ENCODE data around the gene GCDH. TPM values are rescaled to one million over a fixed set of nuclear protein-coding genes. Genes with fewer than 3 reads are reported as not detected.

GCDH gene
- total RNA-seq, 1 donor from 2014 or later, result 20.0 TPM

DNA sequence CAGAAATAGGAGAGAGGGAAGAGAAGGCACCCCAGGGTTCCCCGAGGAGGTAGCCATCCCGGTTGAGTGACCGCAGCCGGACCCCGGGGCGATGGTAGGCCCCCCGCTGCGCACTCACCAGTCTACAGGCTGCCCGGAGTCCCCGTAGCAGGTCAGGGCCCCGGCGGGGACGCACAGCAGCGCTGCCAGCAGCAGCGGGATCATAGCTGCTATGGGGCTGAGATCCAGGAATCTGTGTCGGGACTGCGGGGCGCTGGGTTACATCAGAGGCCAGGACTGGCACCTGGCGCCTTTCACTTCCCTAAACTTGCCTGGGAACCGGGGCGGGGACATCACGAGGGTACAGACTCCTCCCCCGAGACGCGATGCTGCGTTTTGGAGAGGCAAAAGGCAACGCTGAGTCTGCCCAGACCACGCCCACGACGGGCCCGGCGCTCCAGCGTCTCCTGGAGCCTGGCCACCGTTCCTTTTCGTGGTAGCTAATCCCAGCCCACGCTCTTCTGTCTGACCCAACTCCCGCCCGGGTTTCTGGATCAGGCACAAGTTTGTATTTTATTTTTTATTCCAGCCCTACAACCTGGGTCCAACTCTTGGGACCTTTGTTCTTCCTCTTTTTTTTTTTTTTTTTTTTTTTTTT is 9.7 kb upstream of the GCDH start, which contains the start of gene DNASE2:
Gene DNASE2 (minus strand): TSS at position 278 of the 637 bp plus-strand sequence. CDS start 74 bp downstream, at position 204.
- peaks cover 3% of the 10 kb centered on the region for H3K36me3 Mint-ChIP-seq (ENCODE audit: low read depth, unreplicated experiment)
- no peaks in the 10 kb centered on the region for H3K9me3 Mint-ChIP-seq (ENCODE audit: unreplicated experiment)
- no peak within 1 kb of the TSS for H3K27ac Mint-ChIP-seq (ENCODE audit: unreplicated experiment)
- H3K27me3 Mint-ChIP-seq (ENCODE audit: unreplicated experiment), result peaks cover 7% of the 10 kb centered on the region
- DNase-seq (ENCODE audit: low spot score), result peak; percentile 70
- H3K4me1 Mint-ChIP-seq (ENCODE audit: unreplicated experiment), result peaks cover under 1% of the 10 kb centered on the region
- H3K4me3 Mint-ChIP-seq (ENCODE audit: unreplicated experiment), result peak within 1 kb of the TSS; percentile 88
- TF ChIP-seq, protein P1, sequence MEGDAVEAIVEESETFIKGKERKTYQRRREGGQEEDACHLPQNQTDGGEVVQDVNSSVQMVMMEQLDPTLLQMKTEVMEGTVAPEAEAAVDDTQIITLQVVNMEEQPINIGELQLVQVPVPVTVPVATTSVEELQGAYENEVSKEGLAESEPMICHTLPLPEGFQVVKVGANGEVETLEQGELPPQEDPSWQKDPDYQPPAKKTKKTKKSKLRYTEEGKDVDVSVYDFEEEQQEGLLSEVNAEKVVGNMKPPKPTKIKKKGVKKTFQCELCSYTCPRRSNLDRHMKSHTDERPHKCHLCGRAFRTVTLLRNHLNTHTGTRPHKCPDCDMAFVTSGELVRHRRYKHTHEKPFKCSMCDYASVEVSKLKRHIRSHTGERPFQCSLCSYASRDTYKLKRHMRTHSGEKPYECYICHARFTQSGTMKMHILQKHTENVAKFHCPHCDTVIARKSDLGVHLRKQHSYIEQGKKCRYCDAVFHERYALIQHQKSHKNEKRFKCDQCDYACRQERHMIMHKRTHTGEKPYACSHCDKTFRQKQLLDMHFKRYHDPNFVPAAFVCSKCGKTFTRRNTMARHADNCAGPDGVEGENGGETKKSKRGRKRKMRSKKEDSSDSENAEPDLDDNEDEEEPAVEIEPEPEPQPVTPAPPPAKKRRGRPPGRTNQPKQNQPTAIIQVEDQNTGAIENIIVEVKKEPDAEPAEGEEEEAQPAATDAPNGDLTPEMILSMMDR (IDR thresholded peaks at IDR 0.05; ENCODE audit: unreplicated experiment), result no peak

- peaks cover 6% of the 10 kb centered on the region for H3K4me1 Mint-ChIP-seq (ENCODE audit: unreplicated experiment)
- no peaks in the 10 kb centered on the region for H3K9me3 Mint-ChIP-seq (ENCODE audit: unreplicated experiment)
- no peak overlapping the region for H3K27ac Mint-ChIP-seq (ENCODE audit: unreplicated experiment)
- TF ChIP-seq, protein P1 (IDR thresholded peaks at IDR 0.05; ENCODE audit: unreplicated experiment), result no peak
- H3K27me3 Mint-ChIP-seq (ENCODE audit: unreplicated experiment), result peaks cover 11% of the 10 kb centered on the region
- peak overlapping the region; percentile 63 for H3K4me3 Mint-ChIP-seq (ENCODE audit: unreplicated experiment)
- peaks cover 6% of the 10 kb centered on the region for H3K36me3 Mint-ChIP-seq (ENCODE audit: low read depth, unreplicated experiment)
- no peak for DNase-seq (ENCODE audit: low spot score)
These were observed 8.4 kb upstream of the GCDH start for GRCh38 chr19:12882589-12882988.

DNA sequence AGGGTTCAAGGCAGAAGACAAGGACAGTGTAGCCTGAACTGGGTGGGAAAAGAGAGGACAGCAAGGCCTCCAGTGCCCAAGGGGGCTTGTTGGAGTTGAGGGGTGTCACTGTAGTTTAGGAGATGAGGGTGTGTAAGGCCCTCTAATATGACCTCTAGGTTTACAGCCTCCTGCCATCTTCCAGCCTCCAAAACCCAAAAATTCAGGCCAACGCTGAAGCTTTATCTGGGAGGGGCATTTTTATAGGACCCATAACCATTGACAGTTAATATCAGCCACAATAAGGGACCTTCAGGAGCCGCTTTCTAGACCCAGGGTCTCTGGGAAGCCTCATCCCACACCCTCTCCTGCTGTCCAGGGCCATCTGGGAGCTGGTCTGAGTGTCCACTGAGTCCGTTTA is 6.8 kb upstream of the GCDH start:
- Mint-ChIP-seq H3K27me3 (ENCODE audit: unreplicated experiment) (peaks cover 11% of the 10 kb centered on the region), H3K27ac (ENCODE audit: unreplicated experiment) (no peak overlapping the region), H3K4me1 (ENCODE audit: unreplicated experiment) (peaks cover 6% of the 10 kb centered on the region), H3K9me3 (ENCODE audit: unreplicated experiment) (no peaks in the 10 kb centered on the region), H3K4me3 (ENCODE audit: unreplicated experiment) (no peak overlapping the region), H3K36me3 (ENCODE audit: low read depth, unreplicated experiment) (peaks cover 6% of the 10 kb centered on the region)
- no peak for DNase-seq (ENCODE audit: low spot score)
- TF ChIP-seq, protein P1 (IDR thresholded peaks at IDR 0.05; ENCODE audit: unreplicated experiment), result no peak

DNA sequence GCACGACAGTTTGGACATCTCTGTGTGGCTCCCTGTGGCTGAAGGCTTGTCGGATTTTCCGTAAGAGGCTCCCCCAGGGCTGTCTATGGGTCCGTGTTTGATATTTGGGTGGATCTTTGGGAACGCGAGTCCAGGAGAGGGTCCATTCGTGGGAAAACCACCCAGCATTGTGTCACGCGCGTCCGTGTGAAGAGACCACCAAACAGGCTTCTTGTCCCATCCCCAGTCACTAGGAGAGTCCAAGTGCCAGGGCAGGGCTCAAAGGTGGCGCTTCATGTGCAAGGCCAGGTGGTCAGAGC is 6.4 kb upstream of the GCDH start:
- Mint-ChIP-seq H3K27me3 (ENCODE audit: unreplicated experiment) (peaks cover 11% of the 10 kb centered on the region), H3K4me3 (ENCODE audit: unreplicated experiment) (no peak overlapping the region), H3K4me1 (ENCODE audit: unreplicated experiment) (peaks cover 6% of the 10 kb centered on the region), H3K36me3 (ENCODE audit: low read depth, unreplicated experiment) (peaks cover 6% of the 10 kb centered on the region), H3K9me3 (ENCODE audit: unreplicated experiment) (no peaks in the 10 kb centered on the region), H3K27ac (ENCODE audit: unreplicated experiment) (no peak overlapping the region)
- TF ChIP-seq, protein P1 (IDR thresholded peaks at IDR 0.05; ENCODE audit: unreplicated experiment), result no peak
- no peak for DNase-seq (ENCODE audit: low spot score)

DNA sequence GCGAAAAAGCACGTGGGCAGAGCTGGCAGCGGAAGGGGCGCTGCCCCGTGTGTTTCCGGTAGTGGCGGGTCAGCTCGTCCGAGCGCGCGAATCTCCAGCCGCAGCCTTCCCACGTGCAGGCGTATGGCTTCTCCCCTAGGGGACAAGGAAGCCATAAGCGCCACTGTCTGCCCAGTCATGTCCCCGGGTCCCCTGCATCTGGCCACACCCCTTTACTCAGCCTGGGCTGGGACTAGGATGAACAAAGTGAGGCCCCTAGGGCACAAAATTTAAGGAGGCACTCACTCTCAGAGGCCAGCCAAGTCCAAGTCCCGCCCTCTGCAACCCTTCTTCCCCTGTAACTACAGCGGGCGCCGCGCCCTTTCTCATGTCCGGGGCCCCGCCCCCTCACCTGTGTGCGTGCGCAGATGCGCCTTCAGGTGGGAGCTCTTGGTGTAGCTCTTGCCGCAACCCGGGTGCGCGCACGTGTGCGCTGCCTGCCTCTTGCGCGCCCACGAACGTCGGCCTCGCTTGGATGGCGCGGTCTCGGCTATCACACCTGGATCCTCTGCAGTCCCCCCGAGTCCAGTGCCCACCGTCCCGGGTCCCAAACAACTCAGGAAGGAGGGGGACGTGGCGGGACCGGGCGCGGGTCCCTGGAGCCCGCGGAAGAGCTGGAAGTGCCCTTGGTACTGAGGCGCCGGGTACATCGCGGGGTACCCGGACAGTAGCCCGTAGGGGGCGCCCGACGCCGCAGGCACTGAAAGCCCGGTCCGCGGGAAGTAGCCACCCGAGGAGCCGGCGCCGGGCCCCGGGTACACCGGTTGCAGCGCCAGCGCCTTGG is 5.8 kb upstream of the GCDH start:
- Mint-ChIP-seq H3K36me3 (ENCODE audit: low read depth, unreplicated experiment) (peaks cover 6% of the 10 kb centered on the region), H3K27ac (ENCODE audit: unreplicated experiment) (no peak overlapping the region), H3K9me3 (ENCODE audit: unreplicated experiment) (no peaks in the 10 kb centered on the region), H3K4me3 (ENCODE audit: unreplicated experiment) (peak overlapping the region; percentile 51), H3K4me1 (ENCODE audit: unreplicated experiment) (peaks cover 6% of the 10 kb centered on the region), H3K27me3 (ENCODE audit: unreplicated experiment) (peaks cover 11% of the 10 kb centered on the region)
- DNase-seq (ENCODE audit: low spot score), result peak; percentile 77
- TF ChIP-seq, protein P1 (IDR thresholded peaks at IDR 0.05; ENCODE audit: unreplicated experiment), result peak; percentile 66

All from endothelial cell (in vitro differentiated cells).